ENCODE measurements around the gene MYH9. TPM values are rescaled to one million over a fixed set of nuclear protein-coding genes. Genes with fewer than 3 reads are reported as not detected.

Gene MYH9
- total RNA-seq, 3 donors from 2014 or later (not counting 1 experiment from before 2014, with no cell fraction given): 803 to 1,038 (median 808) TPM

- H3K36me3 ChIP-seq (ENCODE audit: control insufficient read depth, insufficient read depth, low read length): peaks cover 8% of the 10 kb centered on the region
- H3K9me3 Mint-ChIP-seq: no peaks in the 10 kb centered on the region
- TF ChIP-seq, protein P1, sequence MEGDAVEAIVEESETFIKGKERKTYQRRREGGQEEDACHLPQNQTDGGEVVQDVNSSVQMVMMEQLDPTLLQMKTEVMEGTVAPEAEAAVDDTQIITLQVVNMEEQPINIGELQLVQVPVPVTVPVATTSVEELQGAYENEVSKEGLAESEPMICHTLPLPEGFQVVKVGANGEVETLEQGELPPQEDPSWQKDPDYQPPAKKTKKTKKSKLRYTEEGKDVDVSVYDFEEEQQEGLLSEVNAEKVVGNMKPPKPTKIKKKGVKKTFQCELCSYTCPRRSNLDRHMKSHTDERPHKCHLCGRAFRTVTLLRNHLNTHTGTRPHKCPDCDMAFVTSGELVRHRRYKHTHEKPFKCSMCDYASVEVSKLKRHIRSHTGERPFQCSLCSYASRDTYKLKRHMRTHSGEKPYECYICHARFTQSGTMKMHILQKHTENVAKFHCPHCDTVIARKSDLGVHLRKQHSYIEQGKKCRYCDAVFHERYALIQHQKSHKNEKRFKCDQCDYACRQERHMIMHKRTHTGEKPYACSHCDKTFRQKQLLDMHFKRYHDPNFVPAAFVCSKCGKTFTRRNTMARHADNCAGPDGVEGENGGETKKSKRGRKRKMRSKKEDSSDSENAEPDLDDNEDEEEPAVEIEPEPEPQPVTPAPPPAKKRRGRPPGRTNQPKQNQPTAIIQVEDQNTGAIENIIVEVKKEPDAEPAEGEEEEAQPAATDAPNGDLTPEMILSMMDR (IDR thresholded peaks at IDR 0.05): no peak
- peak overlapping the region; percentile 66 for H3K27ac ChIP-seq (ENCODE audit: low read length)
- intact Hi-C loops (cut with micrococcal nuclease): loop anchor here (5.0 kb wide), 1 partner anchor 82 kb away; no protein-coding TSS in a partner anchor
- H3K4me3 ChIP-seq (ENCODE audit: low read length): no peak overlapping the region
- peaks cover 87% of the 10 kb centered on the region in 2 donors for H3K4me1 Mint-ChIP-seq
- peak overlapping the region; percentile 90 to 96 for H3K27ac Mint-ChIP-seq
- no peaks in the 10 kb centered on the region for H3K9me3 ChIP-seq (ENCODE audit: control insufficient read depth, insufficient read depth, low read length)
- peak in 1 of 2 donors; percentile 62 for DNase-seq
- no peaks in the 10 kb centered on the region for H3K27me3 ChIP-seq (ENCODE audit: control insufficient read depth, insufficient read depth, low read length)
- H3K36me3 Mint-ChIP-seq: no peaks in the 10 kb centered on the region
- no peaks in the 10 kb centered on the region for H3K27me3 Mint-ChIP-seq (ENCODE audit: low read depth in 2 of 2)
- H3K4me1 ChIP-seq (ENCODE audit: control insufficient read depth, insufficient read depth, low read length): peaks cover 97% of the 10 kb centered on the region
- H3K4me3 Mint-ChIP-seq: peak overlapping the region; percentile 79
- WGBS (ENCODE audit: insufficient coverage): 33% methylated on average over 10 of the region's 11 CpGs
- peak in 2 of 3 donors; percentile 17 to 34 for ATAC-seq
Observed at GRCh38 chr22:36369922-36370791, 17.6 kb downstream of the MYH9 start.

GRCh38 chr22:36369004-36369921 lies 18.5 kb downstream of the MYH9 start:
- Histone ChIP-seq H3K36me3 (ENCODE audit: control insufficient read depth, insufficient read depth, low read length) (peaks cover 7% of the 10 kb centered on the region), H3K4me1 (ENCODE audit: control insufficient read depth, insufficient read depth, low read length) (peaks cover 97% of the 10 kb centered on the region), H3K4me3 (ENCODE audit: low read length) (no peak overlapping the region), H3K27me3 (ENCODE audit: control insufficient read depth, insufficient read depth, low read length) (no peaks in the 10 kb centered on the region), H3K9me3 (ENCODE audit: control insufficient read depth, insufficient read depth, low read length) (no peaks in the 10 kb centered on the region), H3K27ac (ENCODE audit: low read length) (peak overlapping the region; percentile 49)
- intact Hi-C loops (cut with micrococcal nuclease): loop anchor here (5.0 kb wide), 1 partner anchor 83 kb away; no protein-coding TSS in a partner anchor
- Mint-ChIP-seq H3K27me3 (ENCODE audit: low read depth in 2 of 2) (no peaks in the 10 kb centered on the region), H3K4me1 (peaks cover 88 to 89% of the 10 kb centered on the region in 2 donors), H3K27ac (peak overlapping the region; percentile 90 to 96), H3K36me3 (no peaks in the 10 kb centered on the region), H3K9me3 (no peaks in the 10 kb centered on the region), H3K4me3 (peak overlapping the region; percentile 79)
- TF ChIP-seq, protein P1 (IDR thresholded peaks at IDR 0.05): no peak
- 21% methylated on average over 16 of the region's 19 CpGs for WGBS (ENCODE audit: insufficient coverage)
- ATAC-seq (peak in 2 of 3 donors; percentile 10 to 21), DNase-seq (peak in 1 of 2 donors; percentile 58)

GRCh38 chr22:36368359-36368983 lies 19.3 kb downstream of the MYH9 start:
- no peaks in the 10 kb centered on the region for H3K27me3 ChIP-seq (ENCODE audit: control insufficient read depth, insufficient read depth, low read length)
- peaks cover 93 to 94% of the 10 kb centered on the region in 2 donors for H3K4me1 Mint-ChIP-seq
- peak overlapping the region; percentile 20 for H3K27ac ChIP-seq (ENCODE audit: low read length)
- peak overlapping the region; percentile 80 for H3K4me3 Mint-ChIP-seq
- H3K36me3 Mint-ChIP-seq: no peaks in the 10 kb centered on the region
- H3K4me3 ChIP-seq (ENCODE audit: low read length): no peak overlapping the region
- 65% methylated on average over 12 of the region's 13 CpGs for WGBS (ENCODE audit: insufficient coverage)
- H3K27me3 Mint-ChIP-seq (ENCODE audit: low read depth in 2 of 2): no peaks in the 10 kb centered on the region
- H3K27ac Mint-ChIP-seq: peak overlapping the region; percentile 90 to 96
- ATAC-seq: no peak
- H3K9me3 ChIP-seq (ENCODE audit: control insufficient read depth, insufficient read depth, low read length): no peaks in the 10 kb centered on the region
- intact Hi-C loops (cut with micrococcal nuclease): loop anchor here (5.0 kb wide), 1 partner anchor 84 kb away; no protein-coding TSS in a partner anchor
- TF ChIP-seq, protein P1 (IDR thresholded peaks at IDR 0.05): no peak
- H3K4me1 ChIP-seq (ENCODE audit: control insufficient read depth, insufficient read depth, low read length): peaks cover 97% of the 10 kb centered on the region
- H3K9me3 Mint-ChIP-seq: no peaks in the 10 kb centered on the region
- peaks cover 10% of the 10 kb centered on the region for H3K36me3 ChIP-seq (ENCODE audit: control insufficient read depth, insufficient read depth, low read length)
- peak in 1 of 2 donors; percentile 67 for DNase-seq
